Ishikawa (cell line): ENCODE measurements around the gene CELF2.

ENCODE experiments used
- CEBPB ChIP-seq: IDR thresholded peaks from 2 replicates; pipeline ENCODE4 v1.6.1; 2012
- EGR1 ChIP-seq: IDR thresholded peaks from 2 replicates; pipeline ENCODE4 v1.6.1; 2012
- EP300 ChIP-seq: IDR thresholded peaks from 2 replicates; pipeline ENCODE4 v1.6.1; 2012; ENCODE audit warnings: borderline replicate concordance
- NFIC ChIP-seq: IDR thresholded peaks from 2 replicates; pipeline ENCODE4 v1.6.1; 2012
- RAD21 ChIP-seq: IDR thresholded peaks from 2 replicates; pipeline ENCODE4 v1.6.1; 2012; ENCODE audit warnings: low read depth
- TAF1 ChIP-seq: IDR thresholded peaks from 2 replicates; pipeline ENCODE4 v1.6.1; 2012; ENCODE audit warnings: low read depth, mild to moderate bottlenecking
- YY1 ChIP-seq: IDR thresholded peaks from 2 replicates; pipeline ENCODE4 v1.6.1; 2012; ENCODE audit warnings: low read depth
- TF ChIP-seq, protein P1 (sequence below): IDR thresholded peaks from 2 replicates; pipeline ENCODE4 v1.6.1; 2012; ENCODE audit warnings: low read depth, mild to moderate bottlenecking
- TF ChIP-seq, protein P2 (sequence below): IDR thresholded peaks from 2 replicates; pipeline ENCODE4 v1.6.1; 2012
- TF ChIP-seq, protein P3 (sequence below): IDR thresholded peaks from 2 replicates; pipeline ENCODE4 v1.6.1; 2012

DNA sequence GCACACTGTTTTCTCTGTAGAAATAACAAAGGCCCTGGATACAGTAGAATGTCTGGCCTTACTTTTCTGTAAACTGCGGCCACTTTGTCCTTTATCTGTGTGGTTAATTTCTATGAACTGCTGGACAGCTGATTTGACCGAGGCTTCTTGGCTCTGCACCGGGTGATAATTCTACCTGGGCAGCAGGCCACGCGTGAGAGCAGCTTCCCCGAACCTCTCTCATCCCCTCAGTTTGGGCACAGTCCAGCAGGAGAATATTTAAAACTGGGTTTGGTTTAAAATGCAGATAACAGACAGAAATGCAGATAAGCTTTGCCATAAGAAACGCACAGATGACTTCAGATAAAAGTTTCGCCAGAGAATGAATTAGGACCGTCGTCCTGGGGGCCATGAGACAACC lies 81.0 kb downstream of the CELF2 start:
- TF ChIP-seq, protein P1, sequence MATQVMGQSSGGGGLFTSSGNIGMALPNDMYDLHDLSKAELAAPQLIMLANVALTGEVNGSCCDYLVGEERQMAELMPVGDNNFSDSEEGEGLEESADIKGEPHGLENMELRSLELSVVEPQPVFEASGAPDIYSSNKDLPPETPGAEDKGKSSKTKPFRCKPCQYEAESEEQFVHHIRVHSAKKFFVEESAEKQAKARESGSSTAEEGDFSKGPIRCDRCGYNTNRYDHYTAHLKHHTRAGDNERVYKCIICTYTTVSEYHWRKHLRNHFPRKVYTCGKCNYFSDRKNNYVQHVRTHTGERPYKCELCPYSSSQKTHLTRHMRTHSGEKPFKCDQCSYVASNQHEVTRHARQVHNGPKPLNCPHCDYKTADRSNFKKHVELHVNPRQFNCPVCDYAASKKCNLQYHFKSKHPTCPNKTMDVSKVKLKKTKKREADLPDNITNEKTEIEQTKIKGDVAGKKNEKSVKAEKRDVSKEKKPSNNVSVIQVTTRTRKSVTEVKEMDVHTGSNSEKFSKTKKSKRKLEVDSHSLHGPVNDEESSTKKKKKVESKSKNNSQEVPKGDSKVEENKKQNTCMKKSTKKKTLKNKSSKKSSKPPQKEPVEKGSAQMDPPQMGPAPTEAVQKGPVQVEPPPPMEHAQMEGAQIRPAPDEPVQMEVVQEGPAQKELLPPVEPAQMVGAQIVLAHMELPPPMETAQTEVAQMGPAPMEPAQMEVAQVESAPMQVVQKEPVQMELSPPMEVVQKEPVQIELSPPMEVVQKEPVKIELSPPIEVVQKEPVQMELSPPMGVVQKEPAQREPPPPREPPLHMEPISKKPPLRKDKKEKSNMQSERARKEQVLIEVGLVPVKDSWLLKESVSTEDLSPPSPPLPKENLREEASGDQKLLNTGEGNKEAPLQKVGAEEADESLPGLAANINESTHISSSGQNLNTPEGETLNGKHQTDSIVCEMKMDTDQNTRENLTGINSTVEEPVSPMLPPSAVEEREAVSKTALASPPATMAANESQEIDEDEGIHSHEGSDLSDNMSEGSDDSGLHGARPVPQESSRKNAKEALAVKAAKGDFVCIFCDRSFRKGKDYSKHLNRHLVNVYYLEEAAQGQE = no peak
- TF ChIP-seq EGR1 (no peak), CEBPB (no peak), YY1 (no peak), NFIC (no peak), TAF1 (no peak), EP300 (no peak), RAD21 (no peak)
- TF ChIP-seq, protein P2, sequence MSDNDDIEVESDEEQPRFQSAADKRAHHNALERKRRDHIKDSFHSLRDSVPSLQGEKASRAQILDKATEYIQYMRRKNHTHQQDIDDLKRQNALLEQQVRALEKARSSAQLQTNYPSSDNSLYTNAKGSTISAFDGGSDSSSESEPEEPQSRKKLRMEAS = no peak
- TF ChIP-seq, protein P3, sequence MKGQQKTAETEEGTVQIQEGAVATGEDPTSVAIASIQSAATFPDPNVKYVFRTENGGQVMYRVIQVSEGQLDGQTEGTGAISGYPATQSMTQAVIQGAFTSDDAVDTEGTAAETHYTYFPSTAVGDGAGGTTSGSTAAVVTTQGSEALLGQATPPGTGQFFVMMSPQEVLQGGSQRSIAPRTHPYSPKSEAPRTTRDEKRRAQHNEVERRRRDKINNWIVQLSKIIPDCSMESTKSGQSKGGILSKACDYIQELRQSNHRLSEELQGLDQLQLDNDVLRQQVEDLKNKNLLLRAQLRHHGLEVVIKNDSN = no peak
